HCT116 (cell line): ENCODE data around the gene GIMD1. TPM values are rescaled to one million over a fixed set of nuclear protein-coding genes. Genes with fewer than 3 reads are reported as not detected.

Source experiments
- ATAC-seq: fragments of 200-7000 bp; cut with Tn5 transposase; 2 replicates; pipeline ENCODE4 v1.9.1; 2020; ENCODE audit warnings: mild to moderate bottlenecking, moderate library complexity
- BruUV-seq: library from RNA; stranded (reverse); fragments of 400-500 nt; replicated peaks from 2 replicates; lab custom pipeline; 2021; lab: Mats Ljungman, UMichigan
- CTCF ChIA-PET: fragments of 300-600 bp; sonication (Branson Sonifier 250); formaldehyde crosslinking; loops from one replicate; lab custom pipeline; 2021; ENCODE audit warnings: antibody characterized with exemption; lab: Charles Lee
- POLR2A ChIA-PET: fragments of 300-600, 350-600 bp; sonication (Branson Sonifier 250); formaldehyde crosslinking; loops from one replicate; lab custom pipeline; 2021; ENCODE audit warnings: antibody characterized with exemption; lab: Charles Lee
- RAD21 ChIA-PET, 2 experiments: fragments of 300-600 bp; sonication (Branson Sonifier 250); formaldehyde crosslinking; loops; one replicate each; lab custom pipeline; 2023; ENCODE audit warnings: low total read pairs in 2 of 2; ENCODE audit not compliant: uncharacterized antibody in 2 of 2, unreplicated experiment in 2 of 2, low non-redundant PET in 1 of 2; lab: Charles Lee
- DNase-seq: peaks from one replicate; pipeline ENCODE4 v3.0.0-alpha.2; 2010; ENCODE audit warnings: low read depth, low spot score
- H2AFZ ChIP-seq: fragments of 200-600 bp; shearing (Covaris generic), sonication (generic); 2 replicates; pipeline ENCODE4 v1.6.1; 2017; ENCODE audit warnings: low read depth, mixed run types, mixed read lengths, antibody characterized with exemption, low read length; ENCODE audit not compliant: poor library complexity, severe bottlenecking
- H3K27ac ChIP-seq: 2 replicates; pipeline ENCODE4 v1.5.1; 2012; ENCODE audit warnings: low read depth, low read length
- H3K27me3 ChIP-seq: fragments of 200-600 bp; sonication (generic); 2 replicates; pipeline ENCODE4 v1.6.1; 2016; ENCODE audit warnings: mixed run types, low read length, mixed read lengths; ENCODE audit not compliant: insufficient read depth
- H3K36me3 ChIP-seq, 2 experiments: fragments of 200-500 bp in 1 of 2; fragments of 200-600 bp in 1 of 2; sonication (Bioruptor generic) in 1 of 2; sonication (generic) in 1 of 2; 2 replicates each; pipeline versions ENCODE4 v1.5.1 to v1.6.1; 2014 to 2016; ENCODE audit warnings: low read length in 2 of 2, inconsistent platforms in 1 of 2, mixed read lengths in 1 of 2, mixed run types in 1 of 2; ENCODE audit not compliant: insufficient read depth in 2 of 2, control insufficient read depth in 1 of 2
- H3K4me1 ChIP-seq, 2 experiments: fragments of 200-600 bp in 1 of 2; sonication (generic) in 1 of 2; 2 replicates each; pipeline versions ENCODE4 v1.5.1 to v1.6.1; 2012 to 2017; ENCODE audit warnings: low read length in 2 of 2, inconsistent platforms in 1 of 2, mild to moderate bottlenecking in 1 of 2, mixed read lengths in 1 of 2, mixed run types in 1 of 2, moderate library complexity in 1 of 2; ENCODE audit not compliant: insufficient read depth in 2 of 2, control insufficient read depth in 1 of 2
- H3K4me2 ChIP-seq: fragments of 200-600 bp; sonication (generic); 2 replicates; pipeline ENCODE4 v1.6.1; 2017; ENCODE audit warnings: mixed run types, low read length, mixed read lengths
- H3K4me3 ChIP-seq, 2 experiments: fragments of 200-600 bp in 1 of 2; sonication (generic) in 1 of 2; replicated peaks in 1 of 2; 2 replicates each; pipeline ENCODE4 v1.5.1; 2011 to 2016; ENCODE audit warnings: low read length in 2 of 2, control low read depth in 1 of 2, low read depth in 1 of 2, mild to moderate bottlenecking in 1 of 2, mixed read lengths in 1 of 2, mixed run types in 1 of 2
- H3K79me2 ChIP-seq: fragments of 200-600 bp; sonication (generic); 2 replicates; pipeline ENCODE4 v1.6.1; 2017; ENCODE audit warnings: mild to moderate bottlenecking, mixed run types, low read length, moderate library complexity, mixed read lengths; ENCODE audit not compliant: insufficient read depth
- H3K9ac ChIP-seq: fragments of 200-600 bp; sonication (generic); 2 replicates; pipeline ENCODE4 v1.6.1; 2016; ENCODE audit warnings: low read length, mixed read lengths
- H3K9me2 ChIP-seq: fragments of 200-600 bp; sonication (generic), shearing (Covaris generic); 2 replicates; pipeline ENCODE4 v1.6.1; 2017; ENCODE audit warnings: mixed run types, mild to moderate bottlenecking, moderate library complexity; ENCODE audit not compliant: insufficient read depth
- H3K9me3 ChIP-seq, 2 experiments: fragments of 200-500 bp in 1 of 2; fragments of 200-600 bp in 1 of 2; sonication (Bioruptor generic) in 1 of 2; sonication (generic) in 1 of 2; 2 replicates each; pipeline ENCODE4 v1.6.1; 2014 to 2017; ENCODE audit warnings: low read length in 2 of 2, mixed read lengths in 2 of 2, inconsistent platforms in 1 of 2, low read depth in 1 of 2, mild to moderate bottlenecking in 1 of 2, mixed run types in 1 of 2, moderate library complexity in 1 of 2; ENCODE audit not compliant: control insufficient read depth in 1 of 2, insufficient read depth in 1 of 2
- H4K20me1 ChIP-seq: fragments of 200-600 bp; sonication (generic), shearing (Covaris generic); 2 replicates; pipeline ENCODE4 v1.6.1; 2017; ENCODE audit warnings: mixed run types, mild to moderate bottlenecking, moderate library complexity; ENCODE audit not compliant: insufficient read depth
- CBX3 ChIP-seq: IDR thresholded peaks from 2 replicates; pipeline ENCODE4 v1.6.1; 2012; ENCODE audit warnings: low read depth
- EGR1 ChIP-seq: IDR thresholded peaks from 2 replicates; pipeline ENCODE4 v1.6.1; 2012; ENCODE audit warnings: low read depth
- ELF1 ChIP-seq: IDR thresholded peaks from 2 replicates; pipeline ENCODE4 v1.6.1; 2012; ENCODE audit warnings: low read depth, borderline replicate concordance
- EZH2 ChIP-seq: fragments of 200-600 bp; sonication (generic); IDR thresholded peaks from 2 replicates; pipeline ENCODE4 v1.6.1; 2017; ENCODE audit warnings: antibody characterized with exemption, mixed run types
- FOSL1 ChIP-seq: IDR thresholded peaks from 2 replicates; pipeline ENCODE4 v1.6.1; 2012; ENCODE audit warnings: low read depth
- POLR2A ChIP-seq: IDR thresholded peaks from 2 replicates; pipeline ENCODE4 v1.7.0; 2011; ENCODE audit warnings: borderline replicate concordance; ENCODE audit not compliant: insufficient read depth, insufficient read length; ENCODE audit errors: extremely low read depth
- RAD21 ChIP-seq: IDR thresholded peaks from 2 replicates; pipeline ENCODE4 v1.6.1; 2012; ENCODE audit warnings: low read depth, mild to moderate bottlenecking
- SIN3A ChIP-seq: IDR thresholded peaks from 2 replicates; pipeline ENCODE4 v1.6.1; 2012; ENCODE audit warnings: low read depth
- SRF ChIP-seq: IDR thresholded peaks from 2 replicates; pipeline ENCODE4 v1.6.1; 2012; ENCODE audit warnings: low read depth
- TCF7L2 ChIP-seq: IDR thresholded peaks from 2 replicates; pipeline ENCODE4 v1.7.0; 2011; ENCODE audit warnings: borderline replicate concordance, inconsistent platforms; ENCODE audit not compliant: insufficient read depth, insufficient read length; ENCODE audit errors: extremely low read depth
- YY1 ChIP-seq: IDR thresholded peaks from 2 replicates; pipeline ENCODE4 v1.6.1; 2011; ENCODE audit warnings: low read length, low read depth, moderate library complexity, mild to moderate bottlenecking; ENCODE audit not compliant: insufficient replicate concordance; ENCODE audit errors: extremely low read depth
- intact Hi-C: fragments of 100-400 bp; cut with micrococcal nuclease; formaldehyde crosslinking; loops from 2 replicates; pipeline ENCODE4 v1.10.0; 2022
- total RNA-seq: library from RNA; stranded (reverse); gene quantifications from one replicate; pipeline ENCODE4 v1.2.1, GENCODE V29; 2021; ENCODE audit not compliant: unreplicated experiment
- TF ChIP-seq, protein P1 (sequence below): IDR thresholded peaks from 2 replicates; pipeline ENCODE4 v1.6.1; 2012; ENCODE audit warnings: low read depth

GIMD1 gene
- total RNA-seq, 1 experiment from 2014 or later: not detected

DNA sequence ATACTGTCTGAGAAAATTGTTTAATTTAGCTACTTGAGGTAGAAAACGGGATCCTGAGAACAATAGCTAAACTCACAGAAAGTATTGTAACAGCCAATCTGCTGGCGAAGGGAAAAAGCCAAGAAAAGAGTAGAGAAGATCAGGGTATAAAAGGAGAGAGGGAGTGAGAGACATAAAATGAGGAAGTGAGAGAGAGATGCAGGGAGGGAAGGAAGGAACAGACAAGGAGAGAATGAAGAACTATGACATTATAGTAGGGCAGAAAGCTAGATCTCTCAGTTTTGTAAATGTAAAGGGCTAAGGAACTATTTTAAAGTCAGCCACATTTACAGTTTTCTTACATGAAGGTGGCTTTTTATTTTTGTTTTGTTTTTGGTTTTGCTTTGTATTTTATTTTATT lies 1.6 kb upstream of the GIMD1 start:
- H3K79me2 ChIP-seq: no peaks in the 10 kb centered on the region
- ChIA-PET POLR2A (no interaction called here), CTCF (interaction anchor here (0.8 to 2.6 kb wide), 12 partner anchors 8 to 1149 kb away, joined by 3 to 21 read pairs (median 4); no protein-coding TSS in a partner anchor), RAD21 (interaction anchor here in 1 of 2 experiments (1.4 kb wide), 1 partner anchor 133 kb away, joined by 3 read pairs; no protein-coding TSS in a partner anchor)
- no peak overlapping the region for H3K4me3 ChIP-seq
- no peaks in the 10 kb centered on the region for H4K20me1 ChIP-seq
- ATAC-seq: no peak
- peaks cover 0 to 11% of the 10 kb centered on the region in 2 experiments; a peak in 2 of 4 replicates for H3K4me1 ChIP-seq
- no peak overlapping the region for H3K9ac ChIP-seq
- H3K27ac ChIP-seq: no peak overlapping the region
- no peaks in the 10 kb centered on the region for H3K36me3 ChIP-seq
- TF ChIP-seq RAD21 (no peak), POLR2A (no peak), EGR1 (no peak), CBX3 (no peak), SRF (no peak), SIN3A (no peak), FOSL1 (no peak), EZH2 (no peak), TCF7L2 (no peak), ELF1 (no peak), YY1 (no peak)
- TF ChIP-seq, protein P1, sequence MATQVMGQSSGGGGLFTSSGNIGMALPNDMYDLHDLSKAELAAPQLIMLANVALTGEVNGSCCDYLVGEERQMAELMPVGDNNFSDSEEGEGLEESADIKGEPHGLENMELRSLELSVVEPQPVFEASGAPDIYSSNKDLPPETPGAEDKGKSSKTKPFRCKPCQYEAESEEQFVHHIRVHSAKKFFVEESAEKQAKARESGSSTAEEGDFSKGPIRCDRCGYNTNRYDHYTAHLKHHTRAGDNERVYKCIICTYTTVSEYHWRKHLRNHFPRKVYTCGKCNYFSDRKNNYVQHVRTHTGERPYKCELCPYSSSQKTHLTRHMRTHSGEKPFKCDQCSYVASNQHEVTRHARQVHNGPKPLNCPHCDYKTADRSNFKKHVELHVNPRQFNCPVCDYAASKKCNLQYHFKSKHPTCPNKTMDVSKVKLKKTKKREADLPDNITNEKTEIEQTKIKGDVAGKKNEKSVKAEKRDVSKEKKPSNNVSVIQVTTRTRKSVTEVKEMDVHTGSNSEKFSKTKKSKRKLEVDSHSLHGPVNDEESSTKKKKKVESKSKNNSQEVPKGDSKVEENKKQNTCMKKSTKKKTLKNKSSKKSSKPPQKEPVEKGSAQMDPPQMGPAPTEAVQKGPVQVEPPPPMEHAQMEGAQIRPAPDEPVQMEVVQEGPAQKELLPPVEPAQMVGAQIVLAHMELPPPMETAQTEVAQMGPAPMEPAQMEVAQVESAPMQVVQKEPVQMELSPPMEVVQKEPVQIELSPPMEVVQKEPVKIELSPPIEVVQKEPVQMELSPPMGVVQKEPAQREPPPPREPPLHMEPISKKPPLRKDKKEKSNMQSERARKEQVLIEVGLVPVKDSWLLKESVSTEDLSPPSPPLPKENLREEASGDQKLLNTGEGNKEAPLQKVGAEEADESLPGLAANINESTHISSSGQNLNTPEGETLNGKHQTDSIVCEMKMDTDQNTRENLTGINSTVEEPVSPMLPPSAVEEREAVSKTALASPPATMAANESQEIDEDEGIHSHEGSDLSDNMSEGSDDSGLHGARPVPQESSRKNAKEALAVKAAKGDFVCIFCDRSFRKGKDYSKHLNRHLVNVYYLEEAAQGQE: no peak
- H2AFZ ChIP-seq: peak overlapping the region; percentile 97
- no peaks in the 10 kb centered on the region for H3K9me3 ChIP-seq
- H3K4me2 ChIP-seq: no peak overlapping the region
- intact Hi-C loops: no loop called here
- no TSS peak for BruUV-seq
- no peaks in the 10 kb centered on the region for H3K9me2 ChIP-seq
- DNase-seq: no peak
- H3K27me3 ChIP-seq: no peaks in the 10 kb centered on the region
